CD4-positive, alpha-beta T cell treated with Interleukin-4 for 4 hours (primary cell): ENCODE results near the gene PCCA.
"Not testable (repeated sequence)": the region's sequence is repeated elsewhere in the genome, so short reads cannot be mapped to it uniquely, and the experiment has no call there.

Experiments used
- DNase-seq: peaks from one replicate; pipeline ENCODE4 v3.0.0-alpha.2; 2020

Gene PCCA

GRCh38 chr13:100560498-100561157 is 471.7 kb downstream of the PCCA start:
- DNase-seq = no peak

GRCh38 chr13:100561158-100561499 is 472.2 kb downstream of the PCCA start:
- DNase-seq = no peak

GRCh38 chr13:100561599-100562204 is 472.8 kb downstream of the PCCA start:
- no peak for DNase-seq

GRCh38 chr13:100563779-100564178 is 474.9 kb downstream of the PCCA start:
- no peak for DNase-seq

- no peak for DNase-seq
These were observed 475.7 kb downstream of the PCCA start for GRCh38 chr13:100564444-100565223.

GRCh38 chr13:100565286-100565685 is 476.4 kb downstream of the PCCA start:
- DNase-seq = no peak

- no peak for DNase-seq
These were observed 477.6 kb downstream of the PCCA start for GRCh38 chr13:100566543-100566942.

GRCh38 chr13:100573121-100573520 is 484.2 kb downstream of the PCCA start:
- peak; percentile 74 for DNase-seq

GRCh38 chr13:100577239-100577638 is 488.3 kb downstream of the PCCA start:
- DNase-seq = not testable (repeated sequence)
